Coronary artery (tissue), 2 donors: Measurements from ENCODE around the gene FRMPD2.

Experiments used
- DNase-seq: peaks from one replicate; pipeline ENCODE4 v3.0.0-alpha.2; 2017; ENCODE audit warnings: low spot score
- H3K27ac ChIP-seq, 2 donors: fragments of 200-600 bp; sonication (generic); one replicate each; pipeline ENCODE4 v1.5.1; 2016 to 2019
- H3K4me3 ChIP-seq: fragments of 200-600 bp; sonication (generic); 2 replicates; pipeline ENCODE4 v1.5.1; 2016; ENCODE audit warnings: mild to moderate bottlenecking, moderate library complexity
- TF ChIP-seq, protein P1 (sequence below): fragments of 200-600 bp; sonication (generic); IDR thresholded peaks from one replicate; pipeline ENCODE4 v1.5.1; 2019; ENCODE audit warnings: antibody characterized with exemption

The FRMPD2 gene

DNA sequence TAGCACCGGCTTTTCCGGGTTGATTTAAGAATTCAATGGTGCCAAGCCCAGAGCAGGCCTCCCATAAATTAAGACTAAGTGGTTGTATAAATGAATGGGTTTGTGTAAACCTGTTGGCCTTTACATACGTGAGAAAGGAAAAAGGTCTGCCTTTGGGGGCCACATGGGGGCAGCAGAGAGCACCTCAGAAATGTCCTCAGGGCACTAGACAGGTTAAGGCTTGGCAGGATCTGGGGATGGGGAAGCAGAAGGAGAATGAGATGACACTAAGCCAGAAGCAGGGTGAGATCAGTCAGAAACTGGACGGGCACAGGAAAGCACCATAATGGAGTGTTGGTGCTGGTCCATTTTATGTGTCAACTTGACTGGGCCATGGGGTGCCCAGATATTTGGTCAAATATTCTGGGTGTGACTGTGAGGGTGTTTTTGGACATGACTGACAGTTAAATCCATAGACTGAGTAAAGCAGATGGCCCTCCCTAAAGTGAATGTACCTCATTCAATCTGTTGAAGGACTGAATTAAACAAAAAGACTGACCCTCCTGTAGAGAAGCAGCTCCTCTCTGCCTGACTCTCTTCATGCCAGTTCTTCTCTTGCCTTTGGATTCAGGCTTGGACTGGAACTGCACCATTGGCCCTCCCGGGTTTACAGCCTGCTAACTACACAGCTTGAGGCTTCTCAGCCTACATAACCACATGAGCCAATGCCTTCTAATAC lies 58.9 kb downstream of the FRMPD2 start:
- TF ChIP-seq, protein P1, sequence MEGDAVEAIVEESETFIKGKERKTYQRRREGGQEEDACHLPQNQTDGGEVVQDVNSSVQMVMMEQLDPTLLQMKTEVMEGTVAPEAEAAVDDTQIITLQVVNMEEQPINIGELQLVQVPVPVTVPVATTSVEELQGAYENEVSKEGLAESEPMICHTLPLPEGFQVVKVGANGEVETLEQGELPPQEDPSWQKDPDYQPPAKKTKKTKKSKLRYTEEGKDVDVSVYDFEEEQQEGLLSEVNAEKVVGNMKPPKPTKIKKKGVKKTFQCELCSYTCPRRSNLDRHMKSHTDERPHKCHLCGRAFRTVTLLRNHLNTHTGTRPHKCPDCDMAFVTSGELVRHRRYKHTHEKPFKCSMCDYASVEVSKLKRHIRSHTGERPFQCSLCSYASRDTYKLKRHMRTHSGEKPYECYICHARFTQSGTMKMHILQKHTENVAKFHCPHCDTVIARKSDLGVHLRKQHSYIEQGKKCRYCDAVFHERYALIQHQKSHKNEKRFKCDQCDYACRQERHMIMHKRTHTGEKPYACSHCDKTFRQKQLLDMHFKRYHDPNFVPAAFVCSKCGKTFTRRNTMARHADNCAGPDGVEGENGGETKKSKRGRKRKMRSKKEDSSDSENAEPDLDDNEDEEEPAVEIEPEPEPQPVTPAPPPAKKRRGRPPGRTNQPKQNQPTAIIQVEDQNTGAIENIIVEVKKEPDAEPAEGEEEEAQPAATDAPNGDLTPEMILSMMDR = no peak
- Histone ChIP-seq H3K4me3 (no peak overlapping the region), H3K27ac (no peak overlapping the region)
- DNase-seq = no peak

DNA sequence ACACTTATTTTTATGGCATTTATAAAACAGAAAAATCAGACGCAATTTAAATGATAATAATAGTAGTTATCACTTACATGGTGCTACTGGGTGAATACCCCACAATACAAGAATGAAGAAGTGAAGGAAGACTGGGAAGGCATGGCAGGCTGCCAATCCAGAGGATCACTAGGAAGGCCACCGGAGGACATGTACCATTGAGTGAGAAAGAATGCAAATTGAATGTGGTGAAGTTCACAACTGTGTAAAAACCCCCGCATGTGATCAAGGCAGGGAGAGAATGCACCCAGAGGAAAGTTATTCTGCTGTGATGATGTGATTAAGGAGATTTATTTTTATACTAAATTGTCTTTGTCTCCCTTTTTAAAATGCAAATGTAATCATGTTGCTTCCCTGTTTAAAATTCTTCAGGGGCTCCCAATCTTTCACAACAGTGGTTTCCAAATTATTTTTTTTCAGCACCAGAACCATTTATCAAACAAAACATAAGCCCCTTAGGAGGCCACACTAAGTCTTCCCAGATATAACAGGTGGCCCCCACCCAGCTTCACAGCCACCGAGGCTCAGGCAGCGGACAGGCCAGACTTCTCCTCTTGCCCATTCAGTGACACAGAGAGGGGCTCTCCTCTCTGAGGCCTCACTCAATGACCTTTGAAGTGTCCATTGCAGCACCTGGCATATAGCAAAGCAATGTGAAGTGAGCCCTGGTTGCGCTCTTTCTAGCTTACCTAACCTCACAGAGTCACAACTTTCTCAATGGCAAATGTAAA lies 59.6 kb downstream of the FRMPD2 start:
- DNase-seq = no peak
- H3K4me3 ChIP-seq = no peak overlapping the region
- no peak overlapping the region for H3K27ac ChIP-seq
- TF ChIP-seq, protein P1 = no peak

DNA sequence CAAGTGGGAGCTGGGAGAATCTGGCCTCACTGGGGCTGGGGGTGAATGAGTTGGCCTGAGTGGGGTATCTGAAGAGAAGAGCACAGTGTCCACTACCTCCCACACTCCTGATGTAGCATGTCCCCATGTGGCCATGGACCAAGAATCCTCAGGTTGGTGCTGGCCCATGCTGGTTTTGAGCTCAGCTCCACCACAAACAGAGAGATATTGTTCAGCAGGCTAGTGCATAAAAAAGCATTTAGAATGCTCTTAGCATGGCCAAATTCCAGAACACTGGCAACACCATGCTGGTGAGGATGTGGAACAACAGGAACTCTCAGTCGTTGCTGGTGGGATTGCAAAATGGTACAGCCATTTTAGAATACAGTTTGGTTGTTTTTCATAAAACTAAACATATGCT lies 61.4 kb downstream of the FRMPD2 start:
- Histone ChIP-seq H3K27ac (no peak overlapping the region), H3K4me3 (no peak overlapping the region)
- DNase-seq = no peak
- TF ChIP-seq, protein P1 = no peak

DNA sequence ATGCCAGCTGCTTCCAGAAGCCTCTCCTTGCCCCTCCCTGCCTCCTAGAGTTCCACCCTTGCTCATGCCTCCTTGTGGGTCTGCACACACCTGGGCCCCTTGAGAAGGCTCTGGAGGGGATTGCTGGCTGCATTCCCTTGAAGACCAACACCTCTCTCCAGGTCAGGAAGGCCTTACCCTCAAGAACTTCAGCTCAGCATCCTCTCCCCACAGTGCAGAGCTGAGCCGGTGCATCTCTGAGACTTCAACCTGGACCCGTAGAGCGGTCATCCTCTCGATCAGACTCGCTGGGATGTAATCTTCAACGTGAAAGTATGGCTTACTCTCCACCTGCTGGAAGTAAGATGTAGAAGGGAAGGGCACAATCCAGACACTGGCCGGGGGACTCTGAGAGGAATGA lies 62.7 kb downstream of the FRMPD2 start:
- Histone ChIP-seq H3K4me3 (no peak overlapping the region), H3K27ac (no peak overlapping the region)
- TF ChIP-seq, protein P1 = no peak
- no peak for DNase-seq

DNA sequence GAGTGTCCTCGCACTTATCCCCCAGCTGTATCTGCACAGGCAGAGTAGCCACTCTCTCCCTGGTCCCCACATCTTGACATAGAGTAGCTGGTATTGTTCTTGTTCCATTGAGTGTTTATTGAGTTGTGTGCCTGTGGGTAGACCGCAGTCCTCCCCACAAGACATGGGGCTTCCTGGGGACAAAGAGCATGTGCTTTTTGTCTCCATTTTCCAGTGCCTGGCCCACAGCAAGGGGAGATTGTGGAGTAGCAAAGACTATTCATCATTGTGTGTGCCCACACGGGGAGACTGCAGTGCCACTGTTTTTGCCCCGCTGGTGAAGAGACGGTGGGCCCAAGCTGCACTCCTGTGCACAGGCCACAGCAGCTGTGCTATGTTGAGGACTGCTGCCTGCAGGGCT lies 63.5 kb downstream of the FRMPD2 start:
- no peak overlapping the region for H3K27ac ChIP-seq
- no peak for DNase-seq
- TF ChIP-seq, protein P1 = no peak
- H3K4me3 ChIP-seq = no peak overlapping the region

DNA sequence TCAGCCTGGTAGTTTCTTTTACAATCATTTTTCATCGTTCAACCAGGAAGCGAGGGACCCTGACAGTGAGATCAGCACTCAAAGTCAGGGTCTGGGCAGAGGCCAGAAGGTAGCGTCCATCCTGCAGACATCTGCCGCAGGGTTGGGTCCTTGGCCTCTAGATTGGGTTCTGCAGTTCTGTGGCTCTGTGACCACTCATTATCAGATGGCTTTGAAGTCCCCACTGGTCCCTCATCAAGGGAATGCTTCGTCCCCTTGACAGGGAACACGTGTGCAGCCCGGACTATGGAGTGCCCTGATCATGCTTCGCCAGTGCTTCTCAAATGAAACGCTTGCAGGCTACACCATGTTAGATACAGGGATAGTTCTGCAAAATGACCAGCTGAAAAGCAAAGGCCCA lies 64.1 kb downstream of the FRMPD2 start:
- no peak overlapping the region for H3K4me3 ChIP-seq
- no peak overlapping the region for H3K27ac ChIP-seq
- no peak for DNase-seq
- TF ChIP-seq, protein P1 = no peak

DNA sequence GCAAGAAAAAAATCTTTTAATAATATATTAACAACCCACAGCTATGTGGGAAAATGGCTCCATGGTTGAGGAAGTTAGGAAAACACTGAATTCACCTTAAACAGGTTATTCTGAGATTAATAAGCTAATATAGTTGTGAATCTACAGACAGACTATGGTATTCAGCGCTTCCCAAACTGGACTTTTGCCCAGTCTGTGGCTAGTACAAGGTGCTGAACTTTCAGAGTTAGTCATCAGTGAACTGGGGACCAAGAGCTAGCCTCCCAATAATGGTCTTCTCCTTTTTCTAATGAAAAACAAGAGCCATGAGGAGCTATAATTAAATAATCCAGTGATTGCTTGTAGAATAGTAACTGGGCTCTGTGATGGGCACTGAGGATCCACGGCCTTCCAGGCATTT lies 65.3 kb downstream of the FRMPD2 start:
- Histone ChIP-seq H3K4me3 (no peak overlapping the region), H3K27ac (no peak overlapping the region)
- DNase-seq = no peak
- TF ChIP-seq, protein P1 = no peak
